ACC112 (cell line): ENCODE data around the gene INIP.
A peak's percentile ranks its signal among the peaks of the same experiment; 100 is the strongest.
"Not testable (repeated sequence)": the region's sequence is repeated elsewhere in the genome, so short reads cannot be mapped to it uniquely, and the experiment has no call there.

Experiments used
- H2AFZ ChIP-seq: fragments of 200-600 bp; sonication (generic); one replicate; pipeline ENCODE4 v1.6.0; 2017; ENCODE audit warnings: antibody characterized with exemption, low read length; ENCODE audit not compliant: unreplicated experiment
- H3K27ac ChIP-seq: fragments of 200-600 bp; sonication (generic); 2 replicates; pipeline ENCODE4 v1.5.1; 2014; ENCODE audit warnings: low read depth, mild to moderate bottlenecking, antibody characterized with exemption, low read length, moderate library complexity
- H3K27me3 ChIP-seq: fragments of 200-600 bp; sonication (generic); 2 replicates; pipeline ENCODE4 v1.6.1; 2014; ENCODE audit warnings: mild to moderate bottlenecking, antibody characterized with exemption, low read length, moderate library complexity, mixed read lengths; ENCODE audit not compliant: insufficient read depth
- H3K36me3 ChIP-seq: fragments of 200-600 bp; sonication (generic); 2 replicates; pipeline ENCODE4 v1.6.1; 2016; ENCODE audit warnings: mild to moderate bottlenecking, antibody characterized with exemption, low read length, moderate library complexity, mixed read lengths; ENCODE audit not compliant: insufficient read depth
- H3K4me1 ChIP-seq: fragments of 200-600 bp; sonication (generic); one replicate; pipeline ENCODE4 v1.6.1; 2016; ENCODE audit warnings: low read length, mixed read lengths; ENCODE audit not compliant: insufficient read depth, unreplicated experiment, control insufficient read depth
- H3K4me3 ChIP-seq: fragments of 200-600 bp; sonication (generic); 2 replicates; pipeline ENCODE4 v1.5.1; 2014; ENCODE audit warnings: mild to moderate bottlenecking, low read depth, low read length
- H3K79me2 ChIP-seq: fragments of 200-600 bp; sonication (generic); one replicate; pipeline ENCODE4 v1.6.0; 2016; ENCODE audit warnings: low read length; ENCODE audit not compliant: control insufficient read depth, unreplicated experiment, insufficient read depth

Gene INIP

DNA sequence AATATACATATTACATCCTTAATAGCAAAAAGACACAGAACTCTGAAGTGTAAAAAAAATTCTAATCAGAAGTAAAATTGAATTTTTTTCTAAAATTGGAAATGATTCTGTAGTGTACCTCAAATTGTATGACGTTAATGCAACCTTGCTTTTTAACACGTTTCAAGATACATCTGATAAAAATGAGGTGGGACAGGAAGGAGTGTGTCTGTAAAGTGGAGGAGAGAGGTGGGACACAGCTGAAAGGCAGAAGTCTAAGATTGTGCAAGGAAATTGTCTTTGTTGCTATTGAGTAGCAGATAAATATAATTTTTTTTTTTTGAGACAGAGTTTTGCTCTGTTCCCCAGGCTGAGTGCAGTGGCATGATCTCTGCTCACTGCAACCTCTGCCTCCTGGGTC is 17.0 kb upstream of the INIP start:
- Histone ChIP-seq H2AFZ (no peak overlapping the region), H3K4me1 (peaks cover 6% of the 10 kb centered on the region), H3K36me3 (no peaks in the 10 kb centered on the region), H3K27me3 (no peaks in the 10 kb centered on the region), H3K4me3 (no peak overlapping the region), H3K27ac (no peak overlapping the region), H3K79me2 (no peaks in the 10 kb centered on the region)

DNA sequence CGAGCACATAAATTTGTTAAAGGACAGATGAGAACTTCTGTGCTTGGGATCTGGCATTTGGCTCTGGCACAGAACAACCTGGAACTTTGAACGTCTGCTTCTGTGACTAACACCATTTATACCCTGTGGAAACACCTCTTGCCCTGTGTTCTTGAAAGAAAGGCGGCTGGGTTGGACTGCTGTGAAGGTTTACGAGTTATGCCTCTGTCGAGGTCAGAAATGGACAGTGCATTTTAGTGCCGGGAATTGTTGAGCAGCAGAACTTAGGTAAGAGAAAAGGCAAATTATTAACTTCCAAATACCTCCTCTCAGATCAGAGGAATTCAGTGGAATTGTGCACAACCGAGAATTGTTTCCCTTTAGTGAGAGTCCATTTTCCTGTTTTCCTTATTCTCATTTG is 14.1 kb upstream of the INIP start:
- H3K4me3 ChIP-seq: no peak overlapping the region
- H3K36me3 ChIP-seq: no peaks in the 10 kb centered on the region
- H3K4me1 ChIP-seq: no peaks in the 10 kb centered on the region
- no peak overlapping the region for H2AFZ ChIP-seq
- no peaks in the 10 kb centered on the region for H3K27me3 ChIP-seq
- no peaks in the 10 kb centered on the region for H3K79me2 ChIP-seq
- H3K27ac ChIP-seq: no peak overlapping the region

DNA sequence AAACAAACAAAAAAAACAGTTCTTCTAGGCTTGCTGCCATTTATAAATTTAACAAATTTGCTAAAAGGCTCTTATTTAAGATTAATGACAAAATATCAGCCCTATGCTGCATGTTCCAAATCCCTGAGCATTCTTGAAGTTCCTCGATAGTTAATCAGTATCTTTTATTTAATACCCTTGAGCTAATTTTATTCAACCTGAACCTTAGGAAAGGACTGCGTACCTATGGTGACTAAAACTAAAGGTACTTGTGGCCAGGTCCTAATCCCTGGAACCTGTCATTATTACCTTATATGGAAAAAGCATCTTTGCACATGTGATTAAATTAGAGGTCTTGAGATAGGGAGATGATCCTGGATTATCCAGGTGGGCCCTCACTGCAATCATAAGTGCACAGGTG is 10.5 kb upstream of the INIP start:
- Histone ChIP-seq H3K4me3 (no peak overlapping the region), H2AFZ (no peak overlapping the region), H3K79me2 (no peaks in the 10 kb centered on the region), H3K4me1 (no peaks in the 10 kb centered on the region), H3K36me3 (no peaks in the 10 kb centered on the region), H3K27me3 (no peaks in the 10 kb centered on the region), H3K27ac (no peak overlapping the region)

DNA sequence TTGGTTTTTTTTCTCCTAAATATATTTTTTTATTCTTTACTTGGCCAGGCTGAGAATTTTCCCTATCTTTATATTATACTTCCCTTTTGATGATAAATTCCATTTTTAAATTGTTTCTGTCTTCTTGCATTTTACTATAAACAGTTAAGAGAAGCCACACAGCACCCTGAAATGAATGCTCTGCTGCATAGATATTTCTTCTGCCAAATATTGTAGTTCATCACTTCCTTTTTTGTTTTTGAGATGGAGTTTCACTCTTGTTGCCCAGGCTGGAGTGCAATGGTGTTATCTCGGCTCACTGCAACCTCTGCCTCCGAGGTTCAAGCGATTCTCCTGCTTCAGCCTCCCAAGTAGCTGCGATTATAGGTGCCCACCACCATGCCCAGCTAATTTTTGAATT is 8.5 kb upstream of the INIP start:
- Histone ChIP-seq H2AFZ (no peak overlapping the region), H3K27me3 (no peaks in the 10 kb centered on the region), H3K4me3 (no peak overlapping the region), H3K36me3 (no peaks in the 10 kb centered on the region), H3K4me1 (no peaks in the 10 kb centered on the region), H3K79me2 (no peaks in the 10 kb centered on the region), H3K27ac (no peak overlapping the region)

DNA sequence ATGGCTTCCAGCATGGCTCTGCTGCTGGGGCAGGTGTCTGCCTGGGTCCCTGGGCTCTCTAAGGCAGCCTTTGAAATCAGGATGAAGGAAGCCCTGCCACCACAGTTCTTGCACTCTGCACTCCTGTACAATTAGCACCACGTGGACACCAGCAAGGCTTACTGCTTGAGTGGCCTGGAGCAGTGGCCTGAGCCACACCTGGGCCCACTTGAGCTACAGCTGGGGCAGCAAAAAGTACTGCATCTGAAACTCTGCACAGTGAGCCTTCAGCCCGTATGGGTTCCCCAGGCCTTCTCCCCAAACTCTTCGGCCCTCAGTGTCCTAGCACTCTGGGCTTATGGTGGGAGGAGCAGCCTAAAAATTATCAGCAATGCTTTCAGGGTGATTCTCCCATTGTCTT is 8.0 kb upstream of the INIP start:
- no peaks in the 10 kb centered on the region for H3K79me2 ChIP-seq
- H2AFZ ChIP-seq: no peak overlapping the region

DNA sequence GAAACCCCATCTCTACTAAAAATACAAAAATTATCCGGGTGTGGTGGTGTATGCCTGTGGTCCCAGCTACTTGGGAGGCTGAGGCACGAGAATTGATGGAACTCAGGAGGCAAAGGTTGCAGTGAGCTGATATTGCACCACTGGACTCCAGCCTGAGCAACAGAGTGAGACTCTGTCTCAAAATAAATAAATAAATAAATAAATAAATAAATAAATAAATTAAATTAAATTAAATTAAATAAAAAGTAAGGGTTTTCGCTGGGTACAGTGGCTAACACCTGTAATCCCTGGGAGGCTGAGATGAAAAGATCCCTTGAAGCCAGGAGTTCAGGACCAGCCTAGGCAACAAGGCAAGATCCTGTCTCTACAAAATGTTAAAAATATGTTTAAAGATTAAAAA is 4.8 kb upstream of the INIP start:
- H3K27ac ChIP-seq, H2AFZ ChIP-seq, H3K27me3 ChIP-seq, H3K79me2 ChIP-seq, H3K4me3 ChIP-seq, H3K4me1 ChIP-seq, H3K36me3 ChIP-seq: not testable (repeated sequence)

More for the DNA sequence above, 8.0 kb upstream of the INIP start:
- Histone ChIP-seq H3K27ac (no peak overlapping the region), H3K4me1 (no peaks in the 10 kb centered on the region), H3K27me3 (no peaks in the 10 kb centered on the region), H3K4me3 (no peak overlapping the region), H3K36me3 (no peaks in the 10 kb centered on the region)

DNA sequence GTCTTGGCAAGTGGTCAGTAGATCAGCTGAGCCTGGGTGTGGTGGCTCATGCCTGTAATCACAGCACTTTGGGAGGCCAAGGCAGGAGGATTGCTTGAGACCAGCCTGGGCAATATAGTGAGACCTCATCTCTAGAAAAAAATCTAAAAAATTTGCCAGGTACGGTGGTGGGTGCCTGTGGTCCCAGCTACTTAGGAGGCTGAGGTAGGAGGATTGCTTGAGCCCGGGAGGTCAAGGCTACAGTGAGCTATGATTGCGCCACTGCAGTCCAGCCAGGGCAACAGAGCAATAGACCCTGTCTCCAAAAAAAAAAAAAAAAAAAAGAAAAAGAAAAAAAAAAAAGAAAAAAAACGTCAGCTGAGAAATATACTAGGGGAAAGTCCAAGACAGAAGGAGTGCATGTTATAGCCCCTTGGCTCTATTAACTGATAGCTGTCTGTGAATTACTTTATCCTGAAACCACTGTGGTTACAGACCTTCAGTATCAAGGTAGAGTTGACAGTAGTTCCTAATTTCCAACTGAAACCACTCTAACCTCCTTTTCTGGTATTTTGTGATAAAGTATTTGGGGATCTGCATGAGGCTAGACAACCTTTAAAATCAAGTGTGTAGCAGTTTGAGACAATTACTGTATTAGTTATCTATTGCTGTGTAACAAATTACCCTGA is 2.3 kb upstream of the INIP start:
- Histone ChIP-seq H3K27me3 (no peaks in the 10 kb centered on the region), H2AFZ (no peak overlapping the region), H3K4me3 (no peak overlapping the region), H3K79me2 (peaks cover 13% of the 10 kb centered on the region), H3K4me1 (no peaks in the 10 kb centered on the region), H3K36me3 (no peaks in the 10 kb centered on the region), H3K27ac (no peak overlapping the region)

DNA sequence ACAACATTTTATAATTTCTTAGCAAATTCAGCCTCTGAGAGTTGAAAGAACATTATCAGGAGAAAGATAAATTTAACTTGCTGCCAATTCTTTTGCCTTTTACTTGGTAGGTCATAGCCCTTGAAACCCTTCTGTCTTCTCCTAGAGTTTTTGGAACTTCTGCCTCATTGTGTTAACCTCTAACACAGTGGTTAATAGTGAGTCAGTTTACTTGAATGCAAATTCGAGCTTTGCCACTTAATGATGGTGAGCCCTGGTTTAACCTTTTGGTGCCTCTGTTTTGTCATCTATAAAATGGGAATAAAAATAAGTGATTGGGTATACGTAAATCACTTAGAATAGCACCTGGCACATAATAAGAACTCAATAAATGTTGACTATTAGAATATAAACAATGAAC is 1.8 kb upstream of the INIP start:
- Histone ChIP-seq H3K79me2 (peaks cover 13% of the 10 kb centered on the region), H3K27me3 (no peaks in the 10 kb centered on the region), H3K27ac (peak overlapping the region; percentile 4; the same call in 1 of the 2 replicates), H3K4me1 (no peaks in the 10 kb centered on the region), H2AFZ (no peak overlapping the region), H3K4me3 (no peak overlapping the region), H3K36me3 (no peaks in the 10 kb centered on the region)

DNA sequence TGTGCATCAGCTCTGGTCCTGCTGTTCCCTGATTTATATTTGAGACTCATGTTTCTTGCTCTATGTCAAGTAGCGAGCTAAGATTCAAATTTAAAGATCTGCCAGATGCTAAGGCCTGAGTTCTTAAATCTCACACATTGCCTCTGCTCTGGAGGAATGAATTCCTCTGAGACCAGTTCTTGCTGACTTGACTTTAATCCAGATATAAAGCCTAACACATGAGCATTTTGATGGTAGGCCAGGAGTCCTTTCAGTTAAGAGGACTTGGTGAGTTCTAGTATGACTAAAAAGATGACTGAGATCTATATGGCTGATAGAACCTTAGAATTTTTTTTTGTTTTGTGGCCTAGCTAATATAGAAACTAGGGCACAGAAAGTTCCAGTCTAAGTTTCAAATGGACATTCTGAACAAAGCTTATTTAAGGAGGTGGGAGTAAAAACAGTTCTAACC is 1.3 kb upstream of the INIP start:
- Histone ChIP-seq H3K79me2 (peaks cover 13% of the 10 kb centered on the region), H3K4me1 (no peaks in the 10 kb centered on the region), H3K4me3 (no peak overlapping the region), H3K27ac (peak overlapping the region; percentile 4; the same call in 1 of the 2 replicates), H2AFZ (no peak overlapping the region), H3K36me3 (no peaks in the 10 kb centered on the region), H3K27me3 (no peaks in the 10 kb centered on the region)

DNA sequence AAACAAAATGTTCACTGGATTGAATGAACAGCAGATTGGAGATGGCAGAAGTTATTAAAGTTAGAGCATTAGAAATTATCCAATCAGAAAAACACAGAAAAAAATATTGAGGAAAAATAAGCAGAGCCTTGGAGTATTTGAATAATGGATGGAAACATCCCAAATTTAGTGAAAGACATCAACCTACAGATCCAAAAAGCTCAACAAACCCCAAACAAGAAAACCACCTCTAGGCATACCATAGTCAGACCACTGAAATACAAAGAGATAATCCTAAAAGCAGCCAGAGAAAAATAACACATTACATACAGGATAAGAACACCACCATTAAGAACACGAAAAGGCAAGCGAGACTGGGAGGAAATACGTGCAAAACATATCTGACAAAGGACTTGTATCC is 5.2 kb downstream of the INIP start:
- Histone ChIP-seq H2AFZ (no peak overlapping the region), H3K4me1 (no peaks in the 10 kb centered on the region), H3K79me2 (peaks cover 39% of the 10 kb centered on the region)

DNA sequence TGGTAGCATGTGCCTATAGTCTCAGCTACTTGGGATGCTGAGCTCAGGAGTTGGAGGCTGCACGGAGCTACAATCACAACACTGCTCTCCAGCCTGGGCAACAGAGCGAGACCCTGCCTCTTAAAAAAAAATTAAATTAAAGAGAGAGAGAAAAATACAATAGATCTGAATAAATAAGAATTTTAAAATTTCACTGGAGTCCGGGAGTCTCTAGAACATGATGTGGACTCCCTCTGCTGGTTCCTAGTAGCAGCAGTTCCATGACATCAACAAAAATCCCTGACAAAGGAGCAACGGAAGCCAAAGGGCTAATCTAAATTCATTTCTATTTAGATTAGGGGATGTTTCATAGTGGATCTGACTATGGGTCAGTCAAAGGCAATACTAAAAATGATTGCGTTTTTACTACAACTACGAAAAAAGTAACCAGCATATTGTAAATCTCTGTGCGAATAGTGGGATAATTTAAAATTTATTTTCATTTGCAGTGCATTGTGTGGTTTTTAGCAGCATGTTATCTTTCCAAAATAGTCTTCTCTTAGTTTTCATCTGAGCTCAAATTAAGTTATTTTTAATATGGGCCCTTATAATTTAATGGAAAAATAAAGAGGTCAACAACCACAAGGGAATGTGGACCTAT is 6.7 kb downstream of the INIP start:
- Histone ChIP-seq H3K79me2 (peaks cover 28% of the 10 kb centered on the region), H3K27ac (no peak overlapping the region), H3K27me3 (no peaks in the 10 kb centered on the region), H3K36me3 (no peaks in the 10 kb centered on the region), H3K4me3 (no peak overlapping the region), H3K4me1 (no peaks in the 10 kb centered on the region), H2AFZ (no peak overlapping the region)

More for the DNA sequence above, 5.2 kb downstream of the INIP start:
- Histone ChIP-seq H3K27ac (no peak overlapping the region), H3K4me3 (no peak overlapping the region), H3K27me3 (no peaks in the 10 kb centered on the region), H3K36me3 (no peaks in the 10 kb centered on the region)
